GM19468 (cell line): Measurements from ENCODE around the gene IRX2.

Source experiments
- ATAC-seq: cut with Tn5 transposase; IDR thresholded peaks from one replicate; pipeline ENCODE4 v1.9.1; 2021; ENCODE audit warnings: mild to moderate bottlenecking, moderate library complexity, moderate number of reproducible peaks; ENCODE audit not compliant: unreplicated experiment; ENCODE audit errors: extremely low read depth

IRX2 gene

DNA sequence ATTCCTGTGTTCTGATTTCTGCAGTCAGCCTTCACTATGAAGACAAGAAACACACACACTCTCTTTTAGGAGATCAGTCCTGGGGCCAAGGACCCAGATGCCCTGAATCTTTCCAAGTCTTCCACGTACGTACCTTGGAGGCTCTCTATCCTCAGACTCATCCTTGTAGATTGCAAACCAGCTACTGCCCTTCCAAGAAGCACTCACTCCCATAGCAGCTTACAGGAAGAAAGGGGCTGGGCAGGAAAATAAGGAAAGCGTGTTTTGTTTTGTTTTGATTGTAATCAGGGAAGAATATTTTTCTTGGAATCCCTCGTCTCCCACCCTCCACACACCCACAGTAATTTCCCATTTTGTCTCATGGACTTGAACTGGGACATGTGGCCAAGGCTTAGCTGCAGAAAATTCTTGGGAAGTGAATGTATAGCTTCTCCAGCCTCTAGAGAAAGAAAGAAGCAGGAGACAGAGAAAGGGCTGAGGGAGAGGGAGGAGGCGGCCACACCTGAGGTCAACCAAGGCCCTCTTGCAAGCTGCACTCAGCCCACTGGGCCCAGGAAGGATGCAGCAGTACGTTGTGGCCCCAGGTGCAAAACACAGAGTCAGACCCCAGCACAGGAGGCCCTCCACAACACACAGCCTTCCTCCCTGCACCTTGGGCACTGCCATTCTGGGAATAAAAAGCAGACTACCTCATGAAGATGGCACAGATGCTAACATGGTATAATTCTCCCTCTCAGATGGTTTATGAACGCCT lies 29.9 kb downstream of the IRX2 start:
- no peak for ATAC-seq

DNA sequence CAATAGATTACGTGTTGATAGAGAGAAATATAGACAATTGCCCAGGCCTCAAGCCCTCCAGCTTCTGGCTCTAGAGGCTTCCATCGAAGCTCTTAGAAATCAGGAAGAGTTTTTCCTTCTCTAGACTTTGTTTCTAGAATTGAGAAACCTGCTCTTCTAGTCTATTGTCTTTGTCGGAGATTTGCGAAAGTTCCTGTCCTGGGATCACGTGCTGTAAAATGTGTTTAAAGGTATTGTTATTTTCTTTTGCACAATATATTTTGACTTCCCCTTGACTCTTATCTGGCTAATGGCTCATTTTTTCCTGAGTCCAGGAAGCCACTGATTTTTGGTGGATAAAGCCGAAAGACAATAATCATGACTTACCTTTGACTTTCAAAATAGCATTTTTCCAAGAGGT lies 32.1 kb downstream of the IRX2 start:
- ATAC-seq, result no peak

DNA sequence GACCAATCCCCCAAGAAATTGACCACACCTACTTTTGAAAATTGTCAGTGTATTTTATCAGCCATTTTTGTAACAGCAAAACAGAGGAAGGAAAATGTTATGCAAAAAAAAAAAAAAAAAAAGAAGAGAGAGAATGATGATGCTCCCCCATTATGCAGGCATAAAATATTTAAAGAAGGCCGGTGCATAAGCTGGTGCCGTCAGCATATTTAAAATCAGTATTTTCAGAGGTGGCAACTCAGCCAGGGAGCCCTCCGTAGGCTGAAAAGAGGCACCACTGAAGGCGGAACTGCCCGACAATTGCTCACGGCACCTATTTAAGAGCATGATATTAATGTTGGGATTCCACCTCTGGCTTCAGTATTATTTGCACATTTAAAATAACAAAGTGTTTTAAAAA lies 33.4 kb downstream of the IRX2 start:
- ATAC-seq, result no peak

DNA sequence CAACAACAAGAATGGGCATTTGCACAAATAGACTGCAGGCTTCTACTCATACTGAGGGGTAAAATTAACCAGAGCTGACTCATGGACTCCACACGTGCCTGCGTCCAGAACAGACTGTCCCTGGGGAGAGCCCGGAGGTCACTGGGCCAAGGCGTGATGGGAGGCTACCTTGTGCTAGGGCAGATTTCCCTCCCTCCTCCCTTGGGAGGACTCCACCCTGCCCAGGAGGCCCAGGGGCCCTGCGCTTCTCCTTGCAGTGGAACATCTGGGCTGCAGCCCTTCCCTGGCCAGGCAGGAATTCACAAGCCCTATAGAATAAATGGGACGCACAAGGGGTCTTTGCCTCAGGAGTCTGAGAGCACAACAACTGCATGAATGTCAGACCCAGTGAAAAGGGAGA lies 35.6 kb downstream of the IRX2 start:
- ATAC-seq, result no peak

DNA sequence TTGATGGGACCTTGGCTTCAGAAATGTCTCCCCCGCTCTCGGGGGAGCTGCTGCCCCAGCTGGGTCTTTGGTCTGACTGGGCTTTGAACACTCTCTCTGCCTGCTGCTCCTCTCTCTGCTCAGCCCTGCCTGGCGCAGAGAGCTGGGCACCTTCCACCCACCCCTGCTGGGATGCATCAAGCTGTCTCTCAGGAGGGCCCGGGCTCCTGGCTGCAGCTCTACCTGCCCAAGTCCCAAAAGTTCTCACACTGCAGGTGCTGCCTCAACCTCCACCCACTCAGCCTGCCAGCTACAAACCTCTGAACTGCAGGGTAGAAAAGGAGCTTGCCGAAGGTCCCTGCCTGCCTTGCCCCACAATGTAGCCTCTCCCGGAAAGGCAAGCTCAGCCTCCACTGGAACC lies 36.7 kb downstream of the IRX2 start:
- ATAC-seq, result no peak

DNA sequence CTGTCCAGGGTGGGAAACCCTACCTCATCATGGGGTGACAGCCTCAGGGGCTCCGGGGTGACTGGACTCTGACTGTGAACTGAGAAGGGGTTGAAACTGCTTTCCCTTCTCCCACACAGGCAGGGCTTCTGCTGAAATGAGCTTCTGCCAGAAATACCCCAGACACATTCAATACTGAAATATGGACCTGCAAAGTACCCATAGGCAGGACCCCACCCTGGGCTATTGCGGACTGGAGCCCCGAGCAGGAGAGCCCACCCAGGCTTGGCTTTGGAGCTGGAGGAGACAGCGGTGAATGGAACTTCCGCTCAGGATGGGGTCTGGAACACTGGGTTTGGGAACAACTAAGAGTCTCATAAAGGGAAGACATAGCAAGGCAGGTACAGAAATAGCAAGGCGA lies 37.5 kb downstream of the IRX2 start:
- no peak for ATAC-seq

DNA sequence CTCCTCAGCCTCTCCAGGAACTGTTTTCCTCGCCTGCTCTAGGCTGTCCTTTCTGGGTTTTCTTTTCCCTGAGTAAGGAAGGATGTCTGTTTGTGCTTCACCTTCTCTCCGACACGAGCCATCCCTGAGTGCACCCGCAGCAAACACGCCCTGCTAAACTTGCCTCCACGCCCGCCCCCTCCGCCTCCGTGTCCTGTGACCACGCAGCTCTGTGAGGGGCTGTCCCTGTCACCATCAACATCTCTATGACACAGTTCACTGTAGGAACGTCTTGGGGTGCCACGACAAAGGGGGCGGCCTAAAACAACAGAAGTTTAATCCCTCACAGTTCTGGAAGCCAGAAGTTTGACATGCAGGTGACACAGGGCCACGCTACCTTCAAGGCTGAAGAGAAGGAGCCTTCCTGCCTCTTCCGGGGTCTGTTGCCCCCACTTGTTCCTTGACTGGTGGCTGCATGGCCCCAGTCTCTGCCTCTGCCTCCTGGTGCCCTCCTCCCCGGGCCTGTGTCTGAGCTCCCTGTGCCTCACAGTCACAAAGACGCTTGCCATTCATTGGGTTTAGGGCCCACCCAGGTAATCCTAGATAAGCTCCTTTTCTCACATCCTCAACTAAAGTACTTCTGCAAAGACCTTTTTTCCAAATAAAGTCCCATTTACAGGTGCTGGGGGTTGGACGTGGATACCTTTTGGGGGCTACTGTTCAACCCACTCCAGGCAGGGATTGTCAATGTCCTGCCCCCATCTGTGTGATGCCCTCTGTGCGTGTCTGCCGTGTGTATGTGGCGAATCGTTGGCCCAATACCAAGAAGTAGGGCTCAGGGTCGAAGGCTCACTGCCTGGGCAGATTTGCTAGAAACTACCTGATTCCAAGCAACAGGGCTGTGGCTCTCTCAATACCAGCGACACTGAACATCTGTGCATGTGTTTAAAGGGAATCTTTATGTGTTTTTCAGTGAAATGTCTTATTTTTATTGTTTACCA lies 39.7 kb downstream of the IRX2 start:
- ATAC-seq, result no peak

DNA sequence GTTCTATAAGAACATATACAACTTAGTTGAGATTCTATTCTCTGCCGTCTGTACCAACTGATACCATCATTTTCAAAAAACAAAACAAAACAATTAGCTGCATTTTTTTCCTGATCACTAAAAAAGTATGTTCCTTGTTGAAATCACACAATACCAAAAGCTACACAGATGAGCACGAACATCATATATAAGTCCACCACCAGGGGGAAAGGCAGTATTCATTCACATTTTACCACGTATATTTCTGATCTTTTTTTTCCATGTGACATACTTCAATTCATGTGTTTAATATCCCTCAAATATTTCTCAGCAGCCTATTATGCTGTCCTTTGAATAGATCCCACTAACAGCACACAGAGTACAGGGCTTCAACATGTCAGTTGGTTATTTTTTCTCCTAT lies 40.6 kb downstream of the IRX2 start:
- ATAC-seq, result no peak

DNA sequence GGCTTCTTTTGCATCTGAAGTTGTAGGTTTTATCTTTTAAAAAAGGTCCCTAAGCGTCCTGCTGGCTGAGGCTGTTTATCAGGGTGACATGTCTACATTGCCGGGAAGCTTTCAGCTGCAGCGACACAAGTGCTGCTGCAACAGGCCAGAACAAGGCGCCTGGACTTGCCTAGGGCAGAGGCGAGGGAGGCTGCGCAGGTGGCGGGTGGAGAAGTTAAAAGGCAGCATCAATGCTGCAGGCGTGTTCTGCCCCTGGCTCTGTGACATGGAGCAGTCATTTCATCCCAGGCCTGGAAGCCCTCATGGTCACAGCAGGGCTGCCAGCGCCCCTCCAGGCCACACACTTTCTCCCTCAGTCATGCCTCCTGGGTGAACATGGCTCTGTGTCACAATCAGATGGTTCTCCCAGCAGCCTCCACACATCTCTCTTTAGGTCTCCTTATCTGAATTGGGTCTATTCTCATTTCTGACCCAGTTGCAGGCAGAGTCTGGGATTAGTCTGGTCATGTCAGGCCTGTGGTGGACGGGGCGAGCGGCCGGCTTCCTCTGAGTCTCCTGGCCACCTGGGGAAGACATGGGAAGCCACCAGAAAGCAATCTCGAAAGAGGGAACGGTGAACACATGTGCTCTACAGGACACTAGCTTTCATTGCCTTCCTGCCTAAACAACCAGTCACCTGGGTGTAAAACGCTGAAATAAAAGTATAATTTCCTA lies 41.3 kb downstream of the IRX2 start:
- no peak for ATAC-seq

DNA sequence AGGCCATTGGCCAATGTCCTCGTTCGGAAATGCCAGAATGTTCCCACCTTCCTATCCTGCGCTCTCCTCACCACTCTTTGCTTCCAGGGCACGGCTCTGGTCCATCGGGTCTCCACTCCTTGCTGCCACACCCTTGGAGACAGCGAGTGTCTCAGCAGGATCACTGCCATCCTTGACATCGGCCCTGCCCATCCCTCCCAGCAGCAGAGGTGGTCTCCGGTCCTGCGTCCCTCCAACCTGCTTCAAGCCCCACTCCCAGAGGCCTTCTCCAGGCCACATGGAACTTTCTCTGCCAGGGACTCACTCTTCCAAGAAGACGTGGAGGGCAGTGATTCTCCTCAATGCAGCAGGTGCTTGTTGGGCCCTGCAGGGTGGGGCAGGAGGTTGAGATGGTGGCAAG lies 42.7 kb downstream of the IRX2 start:
- no peak for ATAC-seq

DNA sequence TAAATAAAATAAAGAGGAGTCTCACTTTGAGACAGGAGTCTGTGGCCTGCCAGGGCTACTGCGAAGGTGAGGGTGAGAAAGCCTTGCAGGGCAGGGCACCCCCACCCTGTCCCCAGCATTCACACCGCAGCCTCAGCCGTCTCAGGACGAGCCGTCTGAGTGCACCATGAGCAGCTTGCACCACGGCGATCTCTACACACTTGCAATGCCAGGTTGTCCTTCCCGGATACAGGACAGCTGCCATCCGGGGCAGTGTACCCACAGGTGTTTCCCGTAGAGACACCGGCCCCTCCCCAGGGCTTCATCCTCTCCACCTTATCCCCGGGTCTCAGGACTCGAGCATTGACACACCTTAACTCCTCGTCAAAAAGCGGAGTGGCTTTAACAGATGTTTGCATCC lies 43.3 kb downstream of the IRX2 start:
- no peak for ATAC-seq

DNA sequence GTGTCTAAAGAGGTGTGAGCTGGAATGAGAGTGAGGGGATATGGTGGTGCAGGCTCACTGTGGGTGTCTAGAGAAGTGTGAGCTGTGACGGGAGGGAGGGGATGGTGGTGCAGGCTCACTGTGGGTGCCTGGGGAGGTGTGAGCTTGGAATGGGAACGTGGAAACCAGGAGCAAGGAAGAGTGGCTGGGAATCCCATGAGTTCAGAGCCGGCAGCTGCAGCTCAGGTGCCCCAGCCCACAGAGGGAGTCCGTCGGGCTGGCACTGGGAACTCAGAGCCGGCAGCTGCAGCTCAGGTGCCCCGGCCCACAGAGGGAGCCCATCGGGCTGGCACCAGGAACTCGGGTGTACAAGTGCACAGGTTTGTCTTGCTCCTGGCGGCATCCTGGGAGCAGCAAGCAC lies 45.6 kb downstream of the IRX2 start:
- no peak for ATAC-seq

DNA sequence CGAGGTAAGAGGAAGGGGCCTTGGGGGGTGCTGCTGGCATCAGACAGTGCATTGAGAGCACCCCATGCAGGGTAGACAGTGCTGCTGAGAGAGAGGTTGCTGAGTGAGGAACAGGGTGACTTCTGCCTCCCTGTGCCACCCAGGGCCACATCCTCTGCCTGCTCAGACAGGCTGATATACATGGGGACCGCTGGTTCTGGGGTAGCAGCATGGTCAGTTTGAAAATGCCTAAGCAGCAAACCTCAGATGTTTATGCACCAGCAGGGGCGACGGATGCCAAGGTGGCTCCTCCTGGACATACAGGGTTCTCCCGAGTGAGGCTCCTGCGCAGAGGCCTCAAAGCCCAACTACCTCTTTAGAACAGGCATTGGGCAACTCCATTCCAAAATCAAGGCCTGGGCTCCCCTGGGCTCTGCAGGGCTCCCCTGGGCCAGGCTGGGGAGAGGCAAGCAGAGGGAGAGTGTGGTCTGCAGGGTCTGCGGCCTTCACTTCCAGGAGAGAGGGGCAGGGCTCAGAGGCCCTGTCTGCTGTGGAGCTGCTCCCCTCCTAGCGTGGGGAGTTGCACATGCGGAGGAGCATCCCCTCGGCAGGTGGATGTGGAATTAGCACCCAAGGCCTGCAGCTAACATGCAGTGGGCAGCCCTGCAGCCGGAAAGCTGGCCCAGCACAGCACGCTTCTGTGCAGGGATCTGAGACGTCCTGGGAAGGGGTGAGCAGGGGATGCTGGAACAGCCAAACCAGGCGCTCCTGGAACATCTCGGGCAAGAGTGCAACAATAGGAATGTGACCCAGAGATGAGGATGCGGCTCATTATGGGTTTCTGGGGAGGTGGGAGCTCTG lies 46.5 kb downstream of the IRX2 start:
- no peak for ATAC-seq

DNA sequence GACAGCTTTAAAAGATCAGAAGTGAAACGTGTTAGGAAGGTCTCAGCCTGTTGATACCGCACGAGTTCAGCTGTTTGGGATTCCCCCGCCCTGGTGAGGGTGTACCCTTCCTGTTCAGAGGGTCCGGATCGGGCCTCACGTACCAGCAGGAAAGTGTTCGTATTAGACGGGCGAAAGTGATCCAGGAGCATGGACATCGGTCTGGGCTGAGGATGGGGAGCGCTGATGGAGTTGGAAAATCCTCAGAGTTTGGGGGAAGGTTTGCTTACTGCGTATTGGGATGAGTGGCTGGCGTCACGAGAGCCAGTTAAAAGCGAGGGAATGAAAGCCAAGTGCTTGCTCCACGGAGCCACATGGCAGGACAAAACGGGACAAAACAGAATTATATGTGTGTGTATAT lies 47.4 kb downstream of the IRX2 start:
- no peak for ATAC-seq

DNA sequence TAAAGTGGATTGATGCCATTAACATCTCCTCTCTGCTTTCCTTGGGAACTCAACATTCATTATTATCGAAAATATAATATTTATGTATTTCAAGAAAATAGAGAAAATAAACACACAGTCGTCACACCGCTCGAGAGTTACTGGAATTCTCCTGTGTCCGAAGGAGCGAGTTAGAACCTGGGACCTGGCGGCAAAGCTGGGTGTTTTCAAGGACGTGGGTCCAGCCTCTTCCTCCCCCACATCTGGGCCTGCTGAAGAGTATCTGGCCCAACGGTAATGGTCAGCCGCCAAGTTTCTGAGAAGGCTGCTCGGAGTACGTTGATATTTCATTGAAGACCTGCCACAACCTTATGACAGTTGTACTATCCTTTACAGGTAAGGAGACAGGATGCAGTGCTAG lies 47.9 kb downstream of the IRX2 start:
- no peak for ATAC-seq

DNA sequence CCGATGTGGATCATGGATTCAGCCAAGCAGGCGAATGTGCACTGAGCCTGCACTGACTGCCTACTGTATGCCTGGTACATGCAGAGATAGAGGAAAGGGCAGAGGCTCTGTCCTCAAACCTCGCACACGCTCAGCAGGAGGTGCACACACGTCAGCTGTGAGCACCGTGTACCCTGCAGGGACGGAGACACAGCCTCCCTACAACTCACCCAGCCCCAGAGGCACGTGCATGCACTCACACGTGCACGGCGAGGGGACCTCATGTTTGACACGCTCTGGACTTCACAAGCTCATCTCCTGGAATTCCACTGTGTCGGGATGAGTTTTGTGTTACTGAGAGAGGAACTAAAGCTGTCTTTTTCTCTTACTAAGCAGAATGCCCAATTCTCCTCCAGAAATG lies 48.4 kb downstream of the IRX2 start:
- no peak for ATAC-seq

DNA sequence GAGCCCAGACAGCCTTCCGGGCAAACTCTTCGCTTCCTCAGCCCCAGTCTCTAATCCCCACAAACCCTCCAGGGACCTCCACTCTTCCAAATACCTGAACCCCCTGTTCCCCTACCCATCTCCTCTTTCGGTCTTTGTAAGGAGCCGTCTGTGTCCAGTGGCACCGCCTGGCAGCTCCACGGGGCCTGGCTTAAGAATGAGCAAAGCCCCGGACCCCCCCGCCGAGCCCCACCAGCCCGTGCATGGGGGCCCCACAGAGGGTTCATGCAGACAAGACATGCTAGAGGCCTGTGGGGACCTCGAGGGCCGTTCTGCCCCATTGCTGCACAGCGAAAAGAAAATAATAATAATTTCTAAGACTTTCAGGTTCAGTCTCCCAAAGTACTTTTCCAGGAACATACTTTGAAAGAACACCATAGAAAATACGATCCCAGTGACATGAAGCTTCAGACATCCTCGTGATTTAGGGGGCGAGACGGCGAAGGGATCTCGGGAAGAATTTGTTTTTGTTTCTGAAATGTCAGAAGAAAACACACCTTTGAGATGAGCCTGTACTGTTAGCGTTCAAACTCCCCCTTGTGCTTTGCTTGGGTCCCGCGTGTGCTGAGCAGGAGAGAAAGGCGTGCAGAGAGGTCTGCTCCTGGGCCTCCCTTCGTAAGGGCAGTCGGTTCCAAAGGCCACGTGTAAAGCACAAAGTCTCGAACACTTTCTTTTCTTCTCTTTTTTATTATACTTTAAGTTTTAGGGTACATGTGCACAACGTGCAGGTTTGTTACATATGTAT lies 49.2 kb downstream of the IRX2 start:
- ATAC-seq, result no peak

DNA sequence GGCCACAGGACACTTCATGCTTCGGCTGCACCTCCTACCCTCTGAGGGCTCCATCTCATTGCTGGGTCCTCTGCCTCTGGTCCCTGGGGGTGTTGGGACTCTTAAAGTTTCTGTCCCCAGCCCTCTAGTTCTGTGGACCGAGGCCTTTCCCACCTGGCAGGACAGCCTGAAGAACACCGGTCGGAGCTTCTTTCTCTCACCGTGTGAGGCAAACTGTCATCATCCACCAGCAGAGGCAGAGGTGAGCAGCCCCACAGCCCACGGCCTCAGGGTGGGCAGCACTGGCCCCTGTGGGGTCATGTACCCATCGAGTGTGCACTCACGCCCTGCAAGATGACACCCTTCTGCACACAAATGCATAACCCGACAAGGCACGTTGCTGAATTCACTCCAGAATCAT lies 49.9 kb downstream of the IRX2 start:
- ATAC-seq, result no peak

DNA sequence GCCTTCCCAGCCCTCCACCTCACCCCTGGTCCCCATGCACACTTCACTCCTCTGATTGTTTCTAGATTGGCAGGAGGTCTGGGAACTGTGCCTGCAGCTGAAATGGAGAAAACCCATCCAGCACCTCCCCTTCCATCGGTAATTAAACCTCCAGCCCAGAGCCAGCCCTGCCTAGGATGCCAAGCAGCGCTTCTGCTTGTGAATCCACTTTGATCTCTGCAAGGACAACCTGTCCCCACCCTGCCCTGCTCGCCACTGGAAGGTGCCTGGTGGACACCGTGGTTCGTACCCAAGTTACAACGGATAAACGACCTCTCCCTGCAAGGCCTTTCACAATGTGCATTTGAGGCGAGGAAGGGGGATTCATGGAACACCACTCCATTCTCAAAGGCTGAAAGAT lies 50.6 kb downstream of the IRX2 start:
- no peak for ATAC-seq
